ENCODE measurements around the gene RNF114. TPM values are rescaled to one million over a fixed set of nuclear protein-coding genes. Genes with fewer than 3 reads are reported as not detected.
A peak's percentile ranks its signal among the peaks of the same experiment; 100 is the strongest.

RNF114 gene
- total and polyA plus RNA-seq, 10 of the 15 experiments (the other 5 are each of a cell fraction or from before 2014, with no cell fraction given), result 28.0 to 82.3 (median 47.2) TPM

DNA sequence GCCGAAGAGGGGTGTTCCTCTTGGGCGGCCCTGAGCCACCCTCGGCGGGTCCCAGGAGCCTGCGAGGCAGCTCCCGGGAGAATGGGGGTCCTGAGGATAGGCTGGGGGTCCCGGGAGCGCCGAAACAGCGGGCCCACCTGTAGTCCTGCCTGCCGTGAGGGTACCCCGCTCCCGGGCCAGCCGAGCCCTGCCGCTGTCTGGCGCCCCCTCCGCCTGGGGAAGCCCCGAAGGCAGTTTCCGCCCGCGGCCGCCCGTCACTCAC is 21.1 kb upstream of the RNF114 start:
- Histone ChIP-seq H3K4me3 (peak overlapping the region; percentile 94), H3K79me2 (ENCODE audit: control insufficient read depth, insufficient read depth, low read length) (peaks cover 34% of the 10 kb centered on the region), H3K9ac (ENCODE audit: control insufficient read depth, insufficient read depth, low read length) (peak overlapping the region; percentile 97), H2AFZ (ENCODE audit: control insufficient read depth, low read depth, low read length) (peak overlapping the region; percentile 100), H4K20me1 (ENCODE audit: control insufficient read depth, insufficient read depth) (no peaks in the 10 kb centered on the region), H3K27me3 (replicated peaks in 1 of 2; ENCODE audit: control insufficient read depth in 2 of 2, insufficient read depth in 2 of 2, low read length in 1 of 2) (no peaks in the 10 kb centered on the region), H3K4me2 (ENCODE audit: control insufficient read depth, insufficient read depth) (peak overlapping the region; percentile 98), H3K9me3 (replicated peaks; ENCODE audit: control insufficient read depth, insufficient read depth, low read length) (no peaks in the 10 kb centered on the region), H3K4me1 (ENCODE audit: control insufficient read depth, insufficient read depth, low read length) (peaks cover 8% of the 10 kb centered on the region), H3K36me3 (ENCODE audit: control insufficient read depth in 2 of 2, insufficient read depth in 2 of 2, low read length in 1 of 2) (peaks cover 1 to 6% of the 10 kb centered on the region in 2 experiments; a peak in 2 of 4 replicates), H3K27ac (ENCODE audit: control insufficient read depth, insufficient read depth) (peak overlapping the region; percentile 100)
- DNase-seq (ENCODE audit: low read depth, low spot score), result no peak
- BruUV-seq (replicated peaks), result no TSS peak
- ChIA-PET SMC1A (ENCODE audit: uncharacterized antibody, unreplicated experiment) (interaction anchor here (1.2 to 1.9 kb wide), 3 partner anchors 20 to 305 kb away, joined by 3 to 9 read pairs (median 5); no protein-coding TSS in a partner anchor), RAD21 (ENCODE audit: unreplicated experiment) (interaction anchor here (0.8 to 1.4 kb wide), 5 partner anchors 23 to 373 kb away, joined by 3 to 9 read pairs (median 4); no protein-coding TSS in a partner anchor), CTCF (interaction anchor here (0.8 to 4.1 kb wide), 6 partner anchors 13 to 306 kb away, joined by 3 to 20 read pairs (median 4); no protein-coding TSS in a partner anchor), POLR2A (interaction anchor here (0.6 to 2.1 kb wide), 2 partner anchors 10 to 21 kb away, joined by 3 to 11 read pairs; partner anchors contain the start of gene RNF114)
- no peak for FAIRE-seq
- intact Hi-C loops (cut with micrococcal nuclease; ENCODE audit: unreplicated experiment), result loop anchor here (1.0 kb wide), 1 partner anchor 20 kb away; no protein-coding TSS in a partner anchor
- peak; percentile 37 for ATAC-seq
- in situ Hi-C loops (cut with MboI), result no loop called here
- TF ChIP-seq EGR1 (IDR thresholded peaks at IDR 0.05; ENCODE audit: borderline replicate concordance in 1 of 2, low read depth in 2 of 2, low read length in 2 of 2) (0 out of 3 replicates have a peak, but pooled peaks of 1 of the 2 experiments have one; percentile 13), DPF2 (IDR thresholded peaks at IDR 0.05) (no peak; the same call in 1 of the 2 replicates), STAT3 (IDR thresholded peaks at IDR 0.05; ENCODE audit: low read depth, low read length) (no peak), NKRF (conservative IDR thresholded peaks at IDR 0.05) (peak; percentile 75; the same call in 1 of the 2 replicates), LARP7 (IDR thresholded peaks at IDR 0.05) (peak; percentile 64; the same call in 1 of the 2 replicates)
- WGBS (ENCODE audit: insufficient coverage, insufficient replicate concordance, low lambda C conversion rate, missing lambda C conversion rate), result under 1% methylated on average over 23 of the region's 23 CpGs

Measured in GM12878 (cell line).